Thoracic aorta (tissue), 2 donors: Measurements from ENCODE around the gene IL23R. TPM values are rescaled to one million over a fixed set of nuclear protein-coding genes. Genes with fewer than 3 reads are reported as not detected.

Source experiments
- ATAC-seq: fragments of 150-250 bp; one replicate; pipeline ENCODE4 v1.8.0; 2017; ENCODE audit warnings: low read depth; ENCODE audit not compliant: insufficient number of reproducible peaks, low FRiP score
- DNase-seq: peaks from one replicate; pipeline ENCODE4 v3.0.0-alpha.2; 2020; ENCODE audit warnings: low spot score
- H3K27ac ChIP-seq, 2 donors: fragments of 200-600 bp; sonication (generic); 1 replicate in 1 of 2; 2 replicates in 1 of 2; pipeline ENCODE4 v1.5.1; 2016; ENCODE audit warnings: mild to moderate bottlenecking in 2 of 2, moderate library complexity in 2 of 2
- H3K27me3 ChIP-seq: fragments of 200-600 bp; sonication (generic); replicated peaks from 2 replicates; pipeline ENCODE4 v1.6.0; 2016; ENCODE audit warnings: mild to moderate bottlenecking; ENCODE audit not compliant: insufficient read depth
- H3K36me3 ChIP-seq: fragments of 200-600 bp; sonication (generic); one replicate; pipeline ENCODE4 v1.5.1; 2016
- H3K4me1 ChIP-seq, 2 donors: fragments of 200-600 bp; sonication (generic); 1 replicate in 1 of 2; 2 replicates in 1 of 2; pipeline versions ENCODE4 v1.5.1 to v1.6.0; 2016; ENCODE audit warnings: low read depth in 2 of 2, mild to moderate bottlenecking in 1 of 2; ENCODE audit not compliant: control insufficient read depth in 1 of 2
- H3K4me3 ChIP-seq: fragments of 200-600 bp; sonication (generic); 2 replicates; pipeline ENCODE4 v1.5.1; 2016; ENCODE audit warnings: mild to moderate bottlenecking
- H3K9me3 ChIP-seq: fragments of 200-600 bp; sonication (generic); 2 replicates; pipeline ENCODE4 v1.5.1; 2016
- total RNA-seq, 2 donors: library from RNA; depleted of rRNA; stranded (reverse); fragments of >200 nt; gene quantifications; one replicate each; pipeline versions ENCODE4 v1.1.0 to v1.2.3, GENCODE V29; 2016
- TF ChIP-seq, protein P1 (sequence below): fragments of 200-600 bp; sonication (generic); IDR thresholded peaks from one replicate; pipeline ENCODE4 v1.5.1; 2019; ENCODE audit warnings: antibody characterized with exemption

Gene IL23R
- total RNA-seq, 2 donors from 2014 or later: not detected

DNA sequence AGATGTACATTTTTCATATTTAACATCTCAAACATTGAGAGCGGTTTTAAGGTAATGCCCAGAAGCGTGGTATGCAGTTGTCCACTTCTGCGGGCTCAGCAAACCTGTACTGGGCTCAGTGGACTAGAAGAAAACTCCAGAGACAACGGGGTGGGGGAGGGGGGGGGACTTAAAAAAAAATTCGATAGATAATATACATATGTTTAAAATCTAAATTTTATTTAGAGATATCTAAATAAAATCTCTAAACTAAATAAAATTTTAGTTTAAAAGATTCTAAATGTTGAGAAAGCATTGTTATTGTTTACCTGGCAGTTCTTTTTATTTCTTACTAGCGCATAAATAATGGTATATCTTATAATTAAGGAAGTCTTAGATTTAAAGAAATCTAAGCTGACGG lies 140.3 kb downstream of the IL23R start:
- no peaks in the 10 kb centered on the region for H3K36me3 ChIP-seq
- no peaks in the 10 kb centered on the region for H3K27me3 ChIP-seq
- H3K4me1 ChIP-seq: no peaks in the 10 kb centered on the region
- H3K4me3 ChIP-seq: no peak overlapping the region
- no peaks in the 10 kb centered on the region for H3K9me3 ChIP-seq
- TF ChIP-seq, protein P1, sequence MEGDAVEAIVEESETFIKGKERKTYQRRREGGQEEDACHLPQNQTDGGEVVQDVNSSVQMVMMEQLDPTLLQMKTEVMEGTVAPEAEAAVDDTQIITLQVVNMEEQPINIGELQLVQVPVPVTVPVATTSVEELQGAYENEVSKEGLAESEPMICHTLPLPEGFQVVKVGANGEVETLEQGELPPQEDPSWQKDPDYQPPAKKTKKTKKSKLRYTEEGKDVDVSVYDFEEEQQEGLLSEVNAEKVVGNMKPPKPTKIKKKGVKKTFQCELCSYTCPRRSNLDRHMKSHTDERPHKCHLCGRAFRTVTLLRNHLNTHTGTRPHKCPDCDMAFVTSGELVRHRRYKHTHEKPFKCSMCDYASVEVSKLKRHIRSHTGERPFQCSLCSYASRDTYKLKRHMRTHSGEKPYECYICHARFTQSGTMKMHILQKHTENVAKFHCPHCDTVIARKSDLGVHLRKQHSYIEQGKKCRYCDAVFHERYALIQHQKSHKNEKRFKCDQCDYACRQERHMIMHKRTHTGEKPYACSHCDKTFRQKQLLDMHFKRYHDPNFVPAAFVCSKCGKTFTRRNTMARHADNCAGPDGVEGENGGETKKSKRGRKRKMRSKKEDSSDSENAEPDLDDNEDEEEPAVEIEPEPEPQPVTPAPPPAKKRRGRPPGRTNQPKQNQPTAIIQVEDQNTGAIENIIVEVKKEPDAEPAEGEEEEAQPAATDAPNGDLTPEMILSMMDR: no peak
- H3K27ac ChIP-seq: no peak overlapping the region
- ATAC-seq (no peak), DNase-seq (no peak)

DNA sequence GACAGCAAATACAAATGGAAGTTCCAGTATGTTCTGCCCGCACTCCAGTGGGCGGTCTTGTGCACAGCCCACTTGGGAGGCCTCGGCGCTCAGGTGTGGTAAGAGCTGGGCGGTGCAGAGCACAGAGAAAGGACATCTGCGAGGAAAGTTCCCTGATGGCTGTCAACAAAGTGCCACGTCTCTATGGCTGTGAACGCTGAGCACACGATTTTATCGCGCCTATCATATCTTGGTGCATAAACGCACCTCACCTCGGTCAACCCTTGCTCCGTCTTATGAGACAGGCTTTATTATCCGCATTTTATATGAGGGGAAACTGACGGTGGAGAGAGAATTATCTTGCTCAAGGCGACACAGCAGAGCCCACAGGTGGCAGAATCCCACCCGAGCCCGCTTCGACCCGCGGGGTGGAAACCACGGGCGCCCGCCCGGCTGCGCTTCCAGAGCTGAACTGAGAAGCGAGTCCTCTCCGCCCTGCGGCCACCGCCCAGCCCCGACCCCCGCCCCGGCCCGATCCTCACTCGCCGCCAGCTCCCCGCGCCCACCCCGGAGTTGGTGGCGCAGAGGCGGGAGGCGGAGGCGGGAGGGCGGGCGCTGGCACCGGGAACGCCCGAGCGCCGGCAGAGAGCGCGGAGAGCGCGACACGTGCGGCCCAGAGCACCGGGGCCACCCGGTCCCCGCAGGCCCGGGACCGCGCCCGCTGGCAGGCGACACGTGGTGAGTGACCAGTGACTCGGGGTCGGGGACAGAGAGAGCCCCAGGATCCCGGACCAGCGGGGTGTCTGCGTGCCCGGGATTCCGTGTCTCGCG lies 141.2 kb downstream of the IL23R start, which contains the start of gene IL12RB2:
Gene IL12RB2, plus strand, starts transcription at position 623 of the 810 bp plus-strand sequence. CDS start 12,496 bp downstream, outside the sequence.
- no peak for DNase-seq
- Histone ChIP-seq H3K9me3 (no peaks in the 10 kb centered on the region), H3K27me3 (no peaks in the 10 kb centered on the region), H3K4me3 (peak within 1 kb of the TSS; percentile 67), H3K27ac (no peak within 1 kb of the TSS), H3K4me1 (no peaks in the 10 kb centered on the region), H3K36me3 (no peaks in the 10 kb centered on the region)
- ATAC-seq: no peak
- TF ChIP-seq, protein P1: no peak

DNA sequence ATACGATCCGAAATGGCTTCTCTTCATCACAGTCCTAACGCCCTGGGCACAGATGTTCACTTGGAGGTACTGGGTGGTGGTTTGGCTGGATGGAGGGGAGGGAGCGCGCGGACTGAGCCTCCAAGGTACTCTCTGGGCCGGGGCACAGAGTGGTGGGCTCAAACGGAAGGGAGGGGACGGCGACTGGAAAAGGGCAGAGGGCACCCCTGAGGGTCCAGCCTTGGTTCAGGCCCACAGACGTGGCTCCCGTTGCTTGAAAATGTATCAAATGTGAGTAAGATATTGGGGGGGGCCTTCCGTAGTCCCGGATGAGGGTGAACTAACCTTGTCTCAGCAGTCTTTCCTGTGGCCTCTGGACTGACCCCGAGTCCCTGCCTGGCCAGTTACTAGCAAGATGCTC lies 141.9 kb downstream of the IL23R start:
- Histone ChIP-seq H3K27ac (no peak overlapping the region), H3K27me3 (no peaks in the 10 kb centered on the region), H3K4me3 (peak overlapping the region; percentile 67), H3K4me1 (no peaks in the 10 kb centered on the region), H3K9me3 (no peaks in the 10 kb centered on the region), H3K36me3 (no peaks in the 10 kb centered on the region)
- TF ChIP-seq, protein P1: no peak
- DNase-seq (no peak), ATAC-seq (no peak)

Other genes with a start within 250 kb of the IL23R start
- 1 to 10 TPM; 1.9 to 5.9 TPM for gene DNAI4, start 241.6 kb upstream of the IL23R start, total RNA-seq
- 10 to 100 TPM; 46.0 to 50.9 TPM for gene MIER1, start 241.5 kb upstream of the IL23R start, total RNA-seq
- 10 to 100 TPM; 14.8 to 22.0 TPM for gene SLC35D1, start 112.3 kb upstream of the IL23R start, total RNA-seq
- not detected for gene C1orf141, start 31.5 kb upstream of the IL23R start, total RNA-seq
- 1 to 10 TPM; 3.1 to 3.5 TPM for gene IL12RB2, start 141.4 kb downstream of the IL23R start, total RNA-seq